IPS-11a (cell line): ENCODE measurements around the gene WNT11.
A peak's percentile ranks its signal among the peaks of the same experiment; 100 is the strongest.

Source experiments
- H3K4me3 ChIP-seq: one replicate; pipeline ENCODE4 v1.5.1; 2013; ENCODE audit warnings: low read depth, low read length, control low read depth

The WNT11 gene

GRCh38 chr11:76221365-76221764, 15.1 kb upstream of the WNT11 start:
- H3K4me3 ChIP-seq = no peak overlapping the region

GRCh38 chr11:76219243-76219642, 12.9 kb upstream of the WNT11 start:
- H3K4me3 ChIP-seq = no peak overlapping the region

- no peak overlapping the region for H3K4me3 ChIP-seq
Observed at GRCh38 chr11:76218449-76219178, 12.3 kb upstream of the WNT11 start.

GRCh38 chr11:76217653-76218160, 11.4 kb upstream of the WNT11 start:
- no peak overlapping the region for H3K4me3 ChIP-seq

- H3K4me3 ChIP-seq = no peak overlapping the region
Observed at GRCh38 chr11:76216536-76217325, 10.4 kb upstream of the WNT11 start.

GRCh38 chr11:76215941-76216340, 9.6 kb upstream of the WNT11 start:
- no peak overlapping the region for H3K4me3 ChIP-seq

GRCh38 chr11:76214968-76215548, 8.8 kb upstream of the WNT11 start:
- H3K4me3 ChIP-seq = no peak overlapping the region

- H3K4me3 ChIP-seq = no peak overlapping the region
Observed at GRCh38 chr11:76214186-76214585, 7.9 kb upstream of the WNT11 start.

GRCh38 chr11:76212086-76213035, 6.1 kb upstream of the WNT11 start:
- no peak overlapping the region for H3K4me3 ChIP-seq

- peak overlapping the region; percentile 35 for H3K4me3 ChIP-seq
Observed at GRCh38 chr11:76210931-76211851, 4.9 kb upstream of the WNT11 start.

GRCh38 chr11:76209973-76210930, 4.0 kb upstream of the WNT11 start:
- peak overlapping the region; percentile 35 for H3K4me3 ChIP-seq

GRCh38 chr11:76209375-76209972, 3.2 kb upstream of the WNT11 start:
- peak overlapping the region; percentile 47 for H3K4me3 ChIP-seq

GRCh38 chr11:76208438-76209374, 2.4 kb upstream of the WNT11 start:
- peak overlapping the region; percentile 47 for H3K4me3 ChIP-seq

- H3K4me3 ChIP-seq = peak overlapping the region; percentile 47
Observed at GRCh38 chr11:76207642-76208401, 1.5 kb upstream of the WNT11 start.

GRCh38 chr11:76206077-76206326, 300 bp downstream of the WNT11 start:
- H3K4me3 ChIP-seq = peak overlapping the region; percentile 30

GRCh38 chr11:76205252-76206076, 838 bp downstream of the WNT11 start:
- H3K4me3 ChIP-seq = no peak overlapping the region
